ENCODE measurements around the gene SDK1. TPM values are rescaled to one million over a fixed set of nuclear protein-coding genes. Genes with fewer than 3 reads are reported as not detected.

Gene SDK1
- total RNA-seq, 2 donors from 2014 or later, result 1.3 to 2.6 TPM

DNA sequence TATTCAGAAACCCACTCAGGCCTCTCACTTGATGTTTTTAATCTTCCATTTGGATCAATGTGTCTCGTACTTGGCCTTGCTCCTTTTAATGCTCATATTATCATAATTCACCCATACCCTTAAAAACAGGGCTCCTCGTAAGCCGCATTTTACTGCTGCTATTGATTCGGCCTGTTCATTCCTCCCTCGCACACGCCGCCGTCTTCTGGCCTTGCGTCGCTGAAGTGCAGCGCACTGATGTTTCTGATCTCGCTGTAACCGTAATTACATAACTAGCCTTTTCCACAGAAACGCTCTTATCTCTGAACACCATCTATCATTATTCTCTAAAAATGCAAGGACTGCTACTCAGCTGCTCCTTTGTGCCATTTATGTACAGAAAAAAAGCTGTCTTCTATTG is 836.5 kb downstream of the SDK1 start:
- no peak for DNase-seq

DNA sequence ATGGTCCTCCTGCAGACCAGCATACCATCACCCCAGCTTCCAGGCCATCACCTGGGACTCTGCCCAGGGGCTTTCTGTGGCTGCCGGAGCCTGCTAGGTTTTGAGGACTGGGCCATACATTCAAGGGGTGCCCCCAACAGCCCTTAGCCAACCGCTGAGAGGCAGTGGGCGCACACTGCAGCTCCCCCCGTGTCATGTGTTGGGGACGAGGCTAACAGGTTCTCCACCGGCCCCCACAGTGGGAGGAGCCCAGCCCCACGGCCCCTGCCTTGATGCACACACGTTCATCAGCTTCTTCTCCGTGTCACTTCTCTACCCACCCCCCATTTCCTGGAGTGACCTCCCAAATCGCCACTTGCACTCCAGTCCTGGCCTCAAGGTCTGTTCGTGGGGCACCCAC is 837.8 kb downstream of the SDK1 start:
- no peaks in the 10 kb centered on the region for H3K4me1 ChIP-seq
- H3K27ac ChIP-seq, result no peak overlapping the region
- intact Hi-C loops (cut with DNase I), result no loop called here
- H3K9me3 ChIP-seq, result no peaks in the 10 kb centered on the region
- H3K36me3 ChIP-seq, result no peaks in the 10 kb centered on the region
- no peaks in the 10 kb centered on the region for H3K27me3 ChIP-seq
- no peak overlapping the region for H3K9ac ChIP-seq (ENCODE audit: low read depth in 2 of 2, low read length in 2 of 2)
- H3K4me3 ChIP-seq, result no peak overlapping the region
- TF ChIP-seq, protein P1, sequence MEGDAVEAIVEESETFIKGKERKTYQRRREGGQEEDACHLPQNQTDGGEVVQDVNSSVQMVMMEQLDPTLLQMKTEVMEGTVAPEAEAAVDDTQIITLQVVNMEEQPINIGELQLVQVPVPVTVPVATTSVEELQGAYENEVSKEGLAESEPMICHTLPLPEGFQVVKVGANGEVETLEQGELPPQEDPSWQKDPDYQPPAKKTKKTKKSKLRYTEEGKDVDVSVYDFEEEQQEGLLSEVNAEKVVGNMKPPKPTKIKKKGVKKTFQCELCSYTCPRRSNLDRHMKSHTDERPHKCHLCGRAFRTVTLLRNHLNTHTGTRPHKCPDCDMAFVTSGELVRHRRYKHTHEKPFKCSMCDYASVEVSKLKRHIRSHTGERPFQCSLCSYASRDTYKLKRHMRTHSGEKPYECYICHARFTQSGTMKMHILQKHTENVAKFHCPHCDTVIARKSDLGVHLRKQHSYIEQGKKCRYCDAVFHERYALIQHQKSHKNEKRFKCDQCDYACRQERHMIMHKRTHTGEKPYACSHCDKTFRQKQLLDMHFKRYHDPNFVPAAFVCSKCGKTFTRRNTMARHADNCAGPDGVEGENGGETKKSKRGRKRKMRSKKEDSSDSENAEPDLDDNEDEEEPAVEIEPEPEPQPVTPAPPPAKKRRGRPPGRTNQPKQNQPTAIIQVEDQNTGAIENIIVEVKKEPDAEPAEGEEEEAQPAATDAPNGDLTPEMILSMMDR (IDR thresholded peaks at IDR 0.05), result no peak
- no peak for DNase-seq

More for the DNA sequence above, 836.5 kb downstream of the SDK1 start:
- Histone ChIP-seq H3K4me3 (no peak overlapping the region), H3K27ac (no peak overlapping the region), H3K4me1 (no peaks in the 10 kb centered on the region), H3K9ac (ENCODE audit: low read depth in 2 of 2, low read length in 2 of 2) (no peak overlapping the region), H3K27me3 (no peaks in the 10 kb centered on the region), H3K36me3 (no peaks in the 10 kb centered on the region), H3K9me3 (no peaks in the 10 kb centered on the region)
- intact Hi-C loops (cut with DNase I), result no loop called here
- TF ChIP-seq, protein P1 (IDR thresholded peaks at IDR 0.05), result no peak

DNA sequence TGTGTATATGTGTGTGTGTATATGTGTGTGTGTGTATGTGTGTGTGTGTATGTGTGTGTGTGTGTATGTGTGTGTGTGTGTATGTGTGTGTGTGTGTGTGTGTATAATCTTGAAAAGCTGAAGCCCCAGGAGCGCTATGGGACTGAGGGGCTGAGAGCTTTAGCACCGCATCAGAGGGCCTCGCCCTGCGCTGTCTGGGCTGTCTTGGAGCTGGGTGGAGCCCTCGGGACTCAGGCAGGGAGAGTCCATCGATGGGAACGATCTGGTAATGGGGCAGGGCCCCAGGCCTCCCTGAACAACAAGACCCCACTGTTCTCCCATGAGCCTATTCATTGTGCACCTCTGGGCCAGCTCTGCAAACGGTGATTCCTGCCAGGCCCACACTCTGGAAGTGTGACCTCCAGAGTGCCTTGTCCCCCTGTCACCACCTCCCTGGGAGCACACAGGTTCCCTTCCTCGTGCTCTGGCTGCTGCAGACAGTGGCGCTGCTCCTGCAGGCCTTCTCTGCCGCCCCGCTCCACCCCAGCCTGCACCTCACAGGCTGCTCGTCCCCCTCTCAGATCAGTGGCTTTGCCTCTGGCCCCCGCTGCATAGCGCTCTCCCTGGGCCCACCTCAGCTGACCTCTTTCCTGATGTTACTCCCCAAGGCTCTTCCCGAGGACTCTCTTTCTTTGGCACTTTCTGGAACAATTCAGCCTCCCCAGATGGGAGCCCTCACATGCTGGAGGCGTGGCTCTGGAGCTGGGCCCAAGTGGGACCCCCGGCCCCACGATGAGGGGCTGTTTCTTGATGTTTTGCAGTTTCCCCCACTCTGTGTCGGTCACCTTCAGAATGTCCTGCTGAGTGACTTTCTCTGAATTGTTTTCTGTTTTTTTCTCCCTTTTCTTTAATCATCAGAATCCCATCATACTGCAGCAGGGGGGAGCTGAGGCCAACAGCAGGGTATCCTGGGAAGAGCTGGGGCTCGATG is 838.9 kb downstream of the SDK1 start:
- intact Hi-C loops (cut with DNase I), result no loop called here
- TF ChIP-seq, protein P1 (IDR thresholded peaks at IDR 0.05), result no peak
- DNase-seq, result no peak
- Histone ChIP-seq H3K9me3 (no peaks in the 10 kb centered on the region), H3K4me1 (no peaks in the 10 kb centered on the region), H3K4me3 (no peak overlapping the region), H3K36me3 (no peaks in the 10 kb centered on the region), H3K9ac (ENCODE audit: low read depth in 2 of 2, low read length in 2 of 2) (no peak overlapping the region), H3K27ac (no peak overlapping the region), H3K27me3 (no peaks in the 10 kb centered on the region)

DNA sequence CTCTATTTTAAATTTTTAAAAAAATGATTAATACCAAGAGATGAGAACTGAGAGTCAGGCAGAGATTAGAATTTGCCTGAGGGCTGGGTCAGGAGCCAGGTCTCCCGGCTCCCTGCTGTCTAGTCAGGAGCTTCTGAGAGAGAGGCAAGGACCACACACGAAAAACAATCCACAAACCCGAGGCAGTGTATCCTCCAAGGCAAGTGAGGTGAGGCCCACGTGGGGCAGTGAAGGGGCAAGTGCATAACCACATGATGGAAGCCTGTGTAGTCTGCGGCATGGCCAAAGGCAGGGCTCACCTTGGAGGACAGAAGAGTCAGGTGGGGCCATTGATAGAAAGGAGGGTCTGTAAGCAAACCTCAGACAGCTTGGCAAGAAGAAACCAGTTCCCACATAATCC is 839.9 kb downstream of the SDK1 start:
- Histone ChIP-seq H3K4me1 (no peaks in the 10 kb centered on the region), H3K27ac (no peak overlapping the region), H3K9me3 (no peaks in the 10 kb centered on the region), H3K4me3 (no peak overlapping the region), H3K36me3 (no peaks in the 10 kb centered on the region), H3K27me3 (no peaks in the 10 kb centered on the region), H3K9ac (ENCODE audit: low read depth in 2 of 2, low read length in 2 of 2) (no peak overlapping the region)
- intact Hi-C loops (cut with DNase I), result no loop called here
- TF ChIP-seq, protein P1 (IDR thresholded peaks at IDR 0.05), result no peak
- no peak for DNase-seq

DNA sequence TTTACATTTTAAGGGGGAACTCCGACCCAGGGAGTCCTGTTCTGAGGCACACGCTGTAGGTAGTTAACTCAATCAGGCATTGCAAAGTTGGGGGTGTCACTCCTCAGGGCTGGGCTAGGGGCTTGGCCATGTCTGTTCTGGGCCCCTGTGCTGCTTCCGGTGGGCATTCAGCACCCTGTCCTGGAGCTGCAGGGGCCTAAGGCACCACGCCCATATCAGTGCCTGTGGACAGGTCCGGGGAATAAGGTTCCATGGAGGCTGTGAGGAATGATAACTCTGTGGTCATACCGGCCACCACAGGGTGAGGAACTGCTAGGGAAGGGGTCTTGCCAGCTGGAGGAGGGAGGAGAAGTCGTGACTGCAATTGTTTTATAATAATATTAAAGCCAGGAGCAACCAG is 842.0 kb downstream of the SDK1 start:
- no peak for DNase-seq
- Histone ChIP-seq H3K27ac (no peak overlapping the region), H3K27me3 (no peaks in the 10 kb centered on the region), H3K9ac (ENCODE audit: low read depth in 2 of 2, low read length in 2 of 2) (no peak overlapping the region), H3K36me3 (no peaks in the 10 kb centered on the region), H3K9me3 (no peaks in the 10 kb centered on the region), H3K4me3 (no peak overlapping the region), H3K4me1 (no peaks in the 10 kb centered on the region)
- TF ChIP-seq, protein P1 (IDR thresholded peaks at IDR 0.05), result no peak
- intact Hi-C loops (cut with DNase I), result no loop called here

Measured in colonic mucosa (tissue), 4 donors.